ENCODE results near the gene THY1.

The THY1 gene

DNA sequence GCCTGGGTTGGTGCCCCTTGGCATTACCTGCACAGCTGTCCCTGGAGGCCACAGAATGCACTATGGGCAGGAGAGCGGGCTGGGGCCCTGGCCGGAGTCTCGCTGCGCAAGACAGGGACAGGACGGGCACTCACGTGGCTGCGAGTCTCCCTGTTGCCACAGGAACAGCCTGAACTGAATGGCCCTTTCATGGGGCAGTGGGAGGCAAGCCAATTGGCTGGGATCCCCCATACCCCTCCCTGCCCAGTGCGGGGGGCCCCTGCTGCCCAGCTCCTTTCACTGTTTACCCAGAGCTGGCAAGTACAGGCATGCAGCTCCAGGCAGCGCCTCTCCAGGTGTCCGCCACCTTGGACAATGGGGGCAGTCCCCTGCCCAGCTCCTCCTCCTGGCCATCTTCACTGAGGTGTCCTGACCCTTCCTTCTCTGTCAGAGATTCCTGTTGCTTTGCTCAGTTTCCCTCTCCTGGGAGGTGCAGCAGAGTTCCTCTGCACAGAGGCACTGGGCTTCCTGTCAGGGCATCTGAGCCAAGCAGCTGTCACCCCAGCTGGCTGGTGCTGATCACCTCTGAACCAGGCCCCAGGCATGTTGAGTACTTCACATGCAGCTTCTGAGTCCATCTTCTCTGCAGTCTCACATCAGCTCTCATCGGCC is 46.6 kb downstream of the THY1 start:
- in situ Hi-C loops (cut with HindIII; ENCODE audit: low pct_ligation_motif_present, low pct_unique_long_range_greater_than_20kb, low sequenced_read_pairs), result no loop called here
- no peak for DNase-seq

- DNase-seq, result no peak
- in situ Hi-C loops (cut with HindIII; ENCODE audit: low pct_ligation_motif_present, low pct_unique_long_range_greater_than_20kb, low sequenced_read_pairs), result no loop called here
These were observed 47.4 kb downstream of the THY1 start for GRCh38 chr11:119375337-119376196.

- no peak for DNase-seq
- in situ Hi-C loops (cut with HindIII; ENCODE audit: low pct_ligation_motif_present, low pct_unique_long_range_greater_than_20kb, low sequenced_read_pairs), result no loop called here
These were observed 48.2 kb downstream of the THY1 start for GRCh38 chr11:119374632-119375336.

DNA sequence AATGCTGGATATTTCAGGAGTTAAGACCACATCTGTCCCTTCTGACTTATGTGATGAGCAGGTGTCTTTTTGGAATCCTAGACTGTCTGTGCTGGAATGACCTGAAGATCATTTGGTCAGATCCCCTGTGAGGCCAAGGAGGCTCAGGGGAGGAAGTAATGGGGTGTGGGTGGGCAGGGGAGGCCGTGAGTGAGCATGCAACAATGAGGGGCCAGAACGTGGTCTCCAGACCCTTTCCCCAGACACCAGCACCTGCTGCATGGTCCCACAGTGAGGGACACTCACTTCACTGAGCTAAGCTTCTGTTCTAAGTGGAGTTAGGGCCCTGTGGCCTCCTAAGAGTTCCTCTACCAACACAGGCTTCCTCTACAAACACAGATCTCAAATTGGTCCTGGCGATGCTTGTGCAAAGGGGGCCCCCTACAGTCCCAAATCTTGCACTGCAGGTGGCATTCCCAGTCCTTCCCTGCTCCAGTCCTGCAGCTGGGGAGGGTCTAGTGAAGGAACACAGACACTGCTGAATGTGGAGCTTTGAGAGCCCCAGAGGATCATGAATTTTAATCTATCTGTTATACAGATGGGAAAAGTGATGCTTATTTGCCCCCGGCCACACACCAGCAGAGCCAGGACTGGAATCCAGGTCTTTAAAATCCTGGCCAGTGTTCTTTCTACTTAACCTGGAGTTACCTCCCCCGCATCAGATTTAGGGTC is 48.9 kb downstream of the THY1 start:
- DNase-seq, result peak; percentile 68
- in situ Hi-C loops (cut with HindIII; ENCODE audit: low pct_ligation_motif_present, low pct_unique_long_range_greater_than_20kb, low sequenced_read_pairs), result no loop called here

- in situ Hi-C loops (cut with HindIII; ENCODE audit: low pct_ligation_motif_present, low pct_unique_long_range_greater_than_20kb, low sequenced_read_pairs), result no loop called here
- DNase-seq, result no peak
These were observed 49.7 kb downstream of the THY1 start for GRCh38 chr11:119373059-119373920.

DNA sequence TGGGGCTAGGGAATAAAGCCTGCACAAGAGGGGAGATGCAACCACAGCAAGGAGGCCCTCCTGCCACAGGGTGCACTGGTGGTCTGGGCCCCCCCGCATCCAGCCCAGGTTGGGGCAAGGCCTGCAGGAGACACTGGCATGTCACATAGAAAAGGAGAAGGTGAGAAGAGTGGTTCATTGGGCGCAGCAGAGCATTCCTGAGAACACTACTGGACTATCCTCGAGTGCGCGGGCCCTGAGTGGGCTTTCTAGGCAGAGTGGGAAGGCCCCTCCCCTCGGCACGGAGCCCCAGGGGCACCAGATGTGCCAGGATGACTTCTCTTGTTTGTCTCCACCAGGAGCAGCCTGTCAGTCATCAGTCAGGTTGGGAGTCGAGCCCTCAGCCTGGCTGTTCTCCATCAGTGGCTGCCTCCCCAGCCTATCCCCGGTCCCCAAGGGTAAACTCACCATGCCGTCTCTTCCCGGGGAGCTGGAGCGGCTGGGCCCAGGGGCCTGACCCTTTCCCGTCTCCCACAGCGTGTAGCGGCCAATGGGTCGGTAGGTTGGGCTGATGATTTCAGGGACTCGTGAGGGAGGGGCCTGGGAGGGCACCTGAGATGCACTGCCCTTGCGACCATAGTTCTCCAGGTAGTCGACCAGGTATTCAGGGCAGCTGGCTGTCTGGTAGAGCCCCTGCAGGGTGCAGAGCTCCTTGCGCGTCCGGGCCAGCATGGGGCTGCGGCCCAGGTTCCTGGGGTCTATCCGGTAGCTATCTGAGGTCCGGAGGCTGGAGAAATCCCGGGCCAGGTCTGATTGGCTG is 50.5 kb downstream of the THY1 start:
- in situ Hi-C loops (cut with HindIII; ENCODE audit: low pct_ligation_motif_present, low pct_unique_long_range_greater_than_20kb, low sequenced_read_pairs), result no loop called here
- no peak for DNase-seq

GRCh38 chr11:119371778-119372182 is 51.2 kb downstream of the THY1 start:
- in situ Hi-C loops (cut with HindIII; ENCODE audit: low pct_ligation_motif_present, low pct_unique_long_range_greater_than_20kb, low sequenced_read_pairs), result no loop called here
- peak; percentile 47 for DNase-seq

- no peak for DNase-seq
- in situ Hi-C loops (cut with HindIII; ENCODE audit: low pct_ligation_motif_present, low pct_unique_long_range_greater_than_20kb, low sequenced_read_pairs), result no loop called here
These were observed 51.8 kb downstream of the THY1 start for GRCh38 chr11:119371067-119371601.

DNA sequence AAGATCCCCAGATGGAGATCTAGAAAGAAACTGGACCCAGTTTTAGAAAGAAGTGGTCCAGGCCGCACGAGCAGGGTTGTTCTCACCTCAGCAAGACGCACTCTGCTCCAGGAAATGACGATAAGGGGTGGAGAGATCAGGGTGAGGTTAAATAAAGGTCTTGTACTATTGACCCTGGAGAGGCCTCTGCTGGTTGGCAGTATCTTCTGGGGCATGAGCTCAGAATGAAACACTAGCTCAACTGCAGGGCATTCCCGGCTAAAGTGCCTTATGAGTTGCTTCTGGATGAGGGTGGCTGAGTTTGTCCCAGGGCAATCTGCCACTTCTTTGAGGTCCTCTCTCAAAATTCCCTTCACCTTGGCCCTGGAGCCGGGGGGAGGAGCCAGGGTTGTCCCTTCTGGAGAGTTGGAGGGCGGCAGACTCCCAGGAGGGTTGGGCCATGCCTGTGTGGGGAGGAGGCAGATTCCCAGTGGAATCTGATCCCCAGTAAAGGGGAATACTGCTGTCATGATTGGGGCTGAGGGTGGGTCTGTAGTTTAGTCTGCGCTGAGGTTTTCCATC is 52.4 kb downstream of the THY1 start:
- in situ Hi-C loops (cut with HindIII; ENCODE audit: low pct_ligation_motif_present, low pct_unique_long_range_greater_than_20kb, low sequenced_read_pairs), result no loop called here
- DNase-seq, result no peak

- in situ Hi-C loops (cut with HindIII; ENCODE audit: low pct_ligation_motif_present, low pct_unique_long_range_greater_than_20kb, low sequenced_read_pairs), result no loop called here
- no peak for DNase-seq
These were observed 53.6 kb downstream of the THY1 start for GRCh38 chr11:119369132-119369925.

DNA sequence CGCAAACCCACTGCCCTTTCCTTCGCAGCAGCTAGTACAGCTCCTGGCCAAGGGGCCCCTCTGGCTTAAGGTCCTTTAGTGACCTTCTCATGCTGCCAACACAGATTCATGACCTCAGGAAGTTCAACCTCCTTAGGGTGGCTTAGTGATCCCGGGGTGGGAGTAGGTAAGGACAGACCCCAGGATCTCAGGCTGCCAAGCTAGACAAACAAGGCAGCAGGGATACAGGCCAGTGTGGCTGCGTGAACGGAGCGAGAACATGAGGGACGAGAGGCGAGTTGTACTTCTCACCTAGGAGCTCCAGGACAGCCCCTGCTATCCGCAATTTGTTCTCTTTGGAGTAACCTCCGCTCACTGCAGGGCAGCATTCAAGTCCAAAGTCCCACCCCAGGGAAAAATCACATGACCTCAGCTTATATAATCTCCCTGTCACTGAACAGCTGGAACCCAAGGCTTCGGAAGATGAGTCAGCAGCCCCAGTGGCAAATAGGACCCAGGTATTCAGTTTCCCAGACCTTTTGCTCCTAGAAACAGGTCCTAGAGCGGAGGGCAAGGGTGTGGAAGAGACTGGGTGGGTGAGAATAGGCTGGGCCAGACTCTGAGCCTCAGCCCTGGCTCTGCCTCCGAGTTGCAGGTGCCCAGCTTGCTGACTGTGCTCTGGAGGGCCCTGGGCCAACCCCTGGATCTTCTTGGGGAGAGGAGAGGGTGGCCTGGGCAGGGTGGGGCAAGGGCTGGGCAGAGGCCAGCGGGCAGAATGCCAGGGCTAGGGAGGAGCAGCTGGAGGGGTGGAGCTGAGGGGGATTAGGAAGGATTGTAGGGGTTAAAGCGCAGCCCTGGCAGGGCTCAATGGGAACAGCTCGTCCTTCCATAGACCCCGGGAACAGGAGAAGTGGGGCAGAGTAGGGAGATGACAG is 54.6 kb downstream of the THY1 start:
- DNase-seq, result no peak
- in situ Hi-C loops (cut with HindIII; ENCODE audit: low pct_ligation_motif_present, low pct_unique_long_range_greater_than_20kb, low sequenced_read_pairs), result no loop called here

GRCh38 chr11:119367661-119368120 is 55.3 kb downstream of the THY1 start:
- DNase-seq, result no peak

More at GRCh38 chr11:119367661-119368120, 55.3 kb downstream of the THY1 start:
- in situ Hi-C loops (cut with HindIII; ENCODE audit: low pct_ligation_motif_present, low pct_unique_long_range_greater_than_20kb, low sequenced_read_pairs), result no loop called here

Measured in ACHN (cell line).